Measurements from ENCODE around the gene LDLRAD3.

Gene LDLRAD3

DNA sequence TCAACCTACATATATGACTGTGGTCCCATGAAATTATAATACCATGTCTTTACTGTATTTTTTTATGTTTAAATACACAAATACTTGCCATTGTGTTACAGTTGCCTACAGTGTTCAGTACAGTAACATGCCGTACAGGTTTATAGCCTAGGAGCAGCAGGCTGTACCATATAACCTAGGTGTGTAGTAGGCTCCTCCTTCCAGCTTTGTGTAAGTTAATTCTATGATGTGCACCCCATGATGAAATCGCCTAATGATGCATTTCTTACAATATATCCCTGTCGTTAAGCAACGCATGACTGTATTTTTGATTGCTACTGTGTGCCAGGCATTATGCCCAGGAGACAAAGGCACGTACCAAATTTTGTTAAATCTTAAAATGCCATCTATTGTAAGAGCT lies 163.7 kb downstream of the LDLRAD3 start:
- Mint-ChIP-seq H3K9me3 (no peaks in the 10 kb centered on the region), H3K4me3 (no peak overlapping the region), H3K36me3 (no peaks in the 10 kb centered on the region), H3K4me1 (no peaks in the 10 kb centered on the region), H3K27me3 (no peaks in the 10 kb centered on the region), H3K27ac (no peak overlapping the region)
- ATAC-seq = no peak

DNA sequence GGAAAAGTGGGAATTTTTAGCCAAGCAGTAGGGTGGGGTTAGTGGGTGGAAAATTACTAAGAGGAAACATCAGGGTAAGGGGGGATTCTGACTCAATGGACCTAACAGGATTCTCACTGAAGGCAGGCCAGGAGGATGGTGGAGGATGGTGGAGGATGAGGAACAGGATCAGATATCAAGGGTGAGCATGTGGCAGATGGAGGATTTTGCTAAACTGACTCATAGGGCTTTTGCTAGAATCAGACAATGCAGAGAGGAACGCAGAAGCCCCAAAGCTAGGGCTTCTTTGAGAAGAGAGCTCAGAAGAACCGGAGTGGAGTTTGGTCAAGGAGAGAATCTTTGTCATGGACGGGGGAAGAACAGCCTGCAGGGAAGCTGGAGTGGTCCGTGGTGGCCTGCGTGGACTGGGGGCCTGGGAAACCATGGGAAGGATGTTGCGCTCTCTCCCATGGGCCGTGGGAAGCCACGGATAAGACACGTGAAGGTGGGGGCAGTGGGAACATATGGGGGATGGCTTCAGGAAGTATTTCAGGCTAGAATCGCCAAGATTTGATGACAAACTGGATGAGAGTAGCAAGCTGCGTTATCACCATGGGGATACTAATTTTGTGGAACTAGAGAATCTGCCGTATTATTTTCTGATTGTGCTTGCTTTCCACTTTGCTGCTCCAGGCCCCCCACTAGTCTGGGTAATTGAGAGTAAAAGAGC lies 165.2 kb downstream of the LDLRAD3 start:
- H3K27ac Mint-ChIP-seq = no peak overlapping the region
- no peaks in the 10 kb centered on the region for H3K36me3 Mint-ChIP-seq
- no peaks in the 10 kb centered on the region for H3K27me3 Mint-ChIP-seq
- H3K4me3 Mint-ChIP-seq = no peak overlapping the region
- H3K4me1 Mint-ChIP-seq = no peaks in the 10 kb centered on the region
- ATAC-seq = no peak
- H3K9me3 Mint-ChIP-seq = no peaks in the 10 kb centered on the region

DNA sequence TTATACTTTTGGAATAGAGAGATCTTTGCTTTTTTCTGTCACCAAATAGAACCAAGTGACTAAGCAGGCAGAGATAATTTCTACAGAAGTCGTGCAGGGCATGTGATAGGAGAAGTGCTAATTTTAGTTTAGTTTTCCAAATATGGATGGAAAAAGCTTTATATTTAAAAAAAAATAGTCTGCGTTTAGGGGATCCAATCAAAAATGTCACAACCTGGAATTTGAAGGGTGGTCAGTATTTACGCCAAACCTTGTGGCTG lies 165.7 kb downstream of the LDLRAD3 start:
- H3K4me1 Mint-ChIP-seq = no peaks in the 10 kb centered on the region
- H3K9me3 Mint-ChIP-seq = peaks cover under 1% of the 10 kb centered on the region
- no peak overlapping the region for H3K4me3 Mint-ChIP-seq
- H3K27ac Mint-ChIP-seq = no peak overlapping the region
- H3K27me3 Mint-ChIP-seq = no peaks in the 10 kb centered on the region
- H3K36me3 Mint-ChIP-seq = no peaks in the 10 kb centered on the region
- ATAC-seq = no peak

DNA sequence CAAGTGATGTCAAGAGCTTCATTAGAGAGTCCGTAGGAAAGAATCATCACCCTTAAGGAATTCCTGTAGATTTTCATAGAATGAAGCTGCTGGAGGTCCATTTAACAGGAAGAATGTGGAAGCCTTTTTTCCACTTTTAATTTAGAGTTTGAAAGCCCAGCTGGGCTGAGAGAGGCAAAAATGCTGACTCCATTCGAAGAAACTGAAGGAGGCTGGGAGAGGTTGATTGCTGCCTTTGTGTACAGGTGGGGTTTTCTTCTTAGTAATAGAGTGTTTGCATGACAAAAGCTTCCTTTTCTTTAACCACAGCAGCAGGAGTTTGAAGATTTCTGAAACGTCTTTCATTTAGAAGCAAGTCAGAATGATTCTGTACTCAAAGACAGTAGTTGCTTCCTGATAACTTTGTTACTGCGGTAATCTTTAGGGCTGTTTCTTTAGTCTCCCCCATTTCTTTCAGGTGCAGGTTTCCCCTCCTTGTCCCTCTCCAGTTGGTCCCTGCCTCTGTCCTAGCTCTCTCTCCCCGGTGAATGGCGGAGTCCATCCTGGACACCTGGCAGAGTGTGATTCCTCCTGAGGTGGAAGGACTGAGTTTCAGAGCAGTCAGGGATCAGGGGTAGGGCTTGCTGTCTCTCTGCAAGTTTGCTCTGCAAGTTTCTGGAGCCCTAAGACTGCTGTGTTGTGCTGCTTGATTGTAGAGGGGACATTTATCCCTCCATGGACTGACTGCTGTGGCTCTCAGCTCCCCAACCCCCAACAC lies 166.2 kb downstream of the LDLRAD3 start:
- peaks cover 5% of the 10 kb centered on the region for H3K9me3 Mint-ChIP-seq
- no peak overlapping the region for H3K4me3 Mint-ChIP-seq
- H3K27me3 Mint-ChIP-seq = no peaks in the 10 kb centered on the region
- no peaks in the 10 kb centered on the region for H3K4me1 Mint-ChIP-seq
- no peaks in the 10 kb centered on the region for H3K36me3 Mint-ChIP-seq
- peak; percentile 21 for ATAC-seq
- H3K27ac Mint-ChIP-seq = no peak overlapping the region

DNA sequence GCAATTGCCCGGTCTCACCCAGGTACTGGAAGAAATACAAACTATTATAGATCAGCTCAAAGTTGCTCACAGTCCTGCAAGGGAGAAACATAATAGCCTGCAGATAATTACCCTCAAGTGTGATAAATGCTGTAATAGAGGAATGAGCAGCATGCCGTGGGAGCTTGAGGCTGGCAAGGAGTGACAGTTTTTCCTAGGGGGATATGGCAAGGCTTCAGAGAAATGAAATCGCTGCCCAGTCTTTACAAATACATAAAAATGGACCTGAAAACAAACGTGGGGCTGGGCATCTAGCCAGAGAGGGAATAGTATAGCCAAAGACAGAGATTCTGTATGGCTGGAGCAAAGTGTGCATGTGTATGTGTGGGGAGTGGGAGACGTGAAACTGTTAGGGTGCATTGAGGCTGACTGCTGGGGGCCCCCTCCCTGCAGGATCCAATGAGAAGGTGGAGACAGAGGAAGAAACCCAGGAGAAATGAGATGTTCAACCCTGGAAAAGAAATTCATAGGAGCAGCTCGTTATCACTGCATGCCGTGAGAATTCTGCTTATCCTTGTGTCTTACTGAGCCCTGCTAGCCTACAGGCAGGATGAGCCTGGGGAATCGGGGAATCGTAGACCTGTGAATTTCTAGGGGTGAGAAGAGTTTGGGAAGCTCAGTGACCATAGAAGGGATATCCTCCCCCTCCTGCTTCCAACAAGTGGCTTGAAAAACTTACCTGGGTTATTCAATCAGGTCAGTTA lies 167.0 kb downstream of the LDLRAD3 start:
- ATAC-seq = no peak
- H3K4me1 Mint-ChIP-seq = no peaks in the 10 kb centered on the region
- H3K27ac Mint-ChIP-seq = no peak overlapping the region

DNA sequence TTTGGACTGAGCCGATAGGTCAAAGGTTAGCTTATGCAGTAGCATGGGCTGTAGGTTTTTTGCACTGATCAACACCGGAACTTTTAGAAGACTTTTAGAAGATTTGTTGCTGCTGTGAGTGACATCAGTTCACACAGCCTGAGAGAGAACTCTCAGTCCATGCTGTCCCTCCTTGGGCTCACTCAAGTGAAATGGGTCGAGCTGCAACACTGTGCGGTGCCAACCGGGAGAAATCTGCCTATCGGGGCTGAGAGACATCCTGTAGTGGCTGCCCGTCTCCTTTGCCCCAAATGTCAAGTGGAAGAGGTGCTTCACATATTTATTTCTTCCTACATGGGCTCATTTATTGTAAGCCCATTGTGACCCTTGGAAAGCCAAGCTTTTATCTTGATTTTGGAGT lies 170.2 kb downstream of the LDLRAD3 start:
- no peak overlapping the region for H3K27ac Mint-ChIP-seq
- no peaks in the 10 kb centered on the region for H3K4me1 Mint-ChIP-seq
- no peak overlapping the region for H3K4me3 Mint-ChIP-seq
- no peaks in the 10 kb centered on the region for H3K36me3 Mint-ChIP-seq
- no peaks in the 10 kb centered on the region for H3K27me3 Mint-ChIP-seq
- H3K9me3 Mint-ChIP-seq = peaks cover 5% of the 10 kb centered on the region
- no peak for ATAC-seq

More for the DNA sequence above, 167.0 kb downstream of the LDLRAD3 start:
- Mint-ChIP-seq H3K4me3 (no peak overlapping the region), H3K27me3 (no peaks in the 10 kb centered on the region), H3K36me3 (no peaks in the 10 kb centered on the region), H3K9me3 (peaks cover 5% of the 10 kb centered on the region)

DNA sequence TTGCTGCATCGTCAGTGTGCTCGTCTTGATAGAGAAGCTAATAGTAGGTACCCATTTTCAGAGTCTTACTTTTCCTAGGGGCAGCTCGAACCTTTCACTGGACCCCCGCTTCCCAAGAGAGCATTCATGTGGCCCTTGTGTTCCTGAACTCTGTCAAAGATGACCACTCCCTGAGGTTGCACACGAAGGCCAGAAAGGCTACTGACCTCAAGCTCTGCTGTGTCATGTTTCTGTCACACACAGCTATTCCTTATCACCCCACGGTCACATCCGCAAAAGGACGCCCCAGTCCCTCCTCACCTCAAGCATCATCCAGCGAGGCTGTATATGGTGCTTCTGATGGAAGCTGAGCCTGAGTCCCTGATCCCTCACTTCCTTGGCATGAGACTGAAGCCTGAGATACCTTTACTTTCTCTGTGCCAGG lies 171.5 kb downstream of the LDLRAD3 start:
- no peak overlapping the region for H3K4me3 Mint-ChIP-seq
- peaks cover 5% of the 10 kb centered on the region for H3K9me3 Mint-ChIP-seq
- no peaks in the 10 kb centered on the region for H3K36me3 Mint-ChIP-seq
- no peaks in the 10 kb centered on the region for H3K27me3 Mint-ChIP-seq
- no peaks in the 10 kb centered on the region for H3K4me1 Mint-ChIP-seq
- no peak overlapping the region for H3K27ac Mint-ChIP-seq
- no peak for ATAC-seq

DNA sequence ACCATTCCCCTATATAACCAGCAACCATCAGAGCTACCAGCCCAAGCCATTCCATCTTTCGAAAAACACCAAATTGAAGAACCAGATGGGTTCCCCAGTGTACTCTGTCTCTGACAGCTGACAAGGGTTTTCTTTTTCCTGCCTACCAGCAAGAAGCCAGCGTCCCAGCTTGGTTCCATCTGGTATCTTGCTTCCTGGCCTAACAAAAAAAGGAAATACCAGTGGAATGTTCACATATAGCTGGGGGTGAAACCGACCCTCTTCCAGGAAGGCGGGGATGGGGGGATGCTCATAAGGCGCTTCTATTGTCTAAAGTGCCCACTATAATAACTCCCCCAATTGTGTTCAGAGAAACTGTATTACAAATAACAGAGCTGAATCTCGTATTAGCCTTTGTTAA lies 172.3 kb downstream of the LDLRAD3 start:
- Mint-ChIP-seq H3K4me1 (no peaks in the 10 kb centered on the region), H3K9me3 (peaks cover 5% of the 10 kb centered on the region), H3K27ac (no peak overlapping the region), H3K4me3 (no peak overlapping the region), H3K27me3 (peaks cover 6% of the 10 kb centered on the region), H3K36me3 (no peaks in the 10 kb centered on the region)
- no peak for ATAC-seq

DNA sequence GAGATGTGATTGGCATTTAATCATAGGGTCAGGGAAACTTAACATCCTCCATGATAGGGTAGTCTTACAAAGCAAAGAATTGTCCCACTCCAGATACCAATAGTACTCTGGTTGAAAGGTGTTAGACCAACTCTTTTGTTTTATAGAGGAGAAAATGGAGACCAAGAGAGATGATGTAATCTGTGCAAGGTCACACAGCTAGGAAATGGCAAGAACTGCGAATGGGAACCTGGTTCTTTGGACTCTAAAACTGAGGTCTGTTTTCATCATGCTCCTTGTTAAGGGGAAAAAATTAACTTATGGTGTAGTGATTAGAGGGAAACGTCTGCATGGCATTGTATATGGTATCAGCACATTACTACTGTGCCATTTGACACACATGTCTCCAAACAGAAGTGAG lies 174.2 kb downstream of the LDLRAD3 start:
- Mint-ChIP-seq H3K36me3 (no peaks in the 10 kb centered on the region), H3K27me3 (peaks cover 9% of the 10 kb centered on the region), H3K4me3 (no peak overlapping the region), H3K27ac (no peak overlapping the region), H3K4me1 (no peaks in the 10 kb centered on the region), H3K9me3 (peaks cover 5% of the 10 kb centered on the region)
- no peak for ATAC-seq

DNA sequence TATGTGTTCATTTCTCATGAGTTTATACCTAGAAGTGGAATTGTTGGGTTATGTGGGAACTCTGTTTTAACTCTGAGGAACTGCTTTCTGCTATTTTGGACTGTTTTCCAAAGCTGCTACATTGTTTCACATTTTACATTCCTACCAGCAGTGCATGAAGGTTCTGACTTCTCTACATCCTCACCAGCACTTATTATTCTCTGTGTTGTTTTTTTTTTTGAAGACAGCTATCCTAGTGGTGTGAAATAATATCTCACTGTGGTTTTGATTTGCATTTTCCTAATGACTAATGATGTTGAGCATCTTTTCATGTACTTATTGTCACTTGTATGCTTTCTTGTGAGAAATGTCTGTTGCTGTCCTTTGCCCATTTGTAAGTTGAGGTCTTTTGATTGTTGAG lies 175.4 kb downstream of the LDLRAD3 start:
- Mint-ChIP-seq H3K4me1 (no peaks in the 10 kb centered on the region), H3K9me3 (peaks cover 5% of the 10 kb centered on the region), H3K4me3 (no peak overlapping the region), H3K36me3 (no peaks in the 10 kb centered on the region), H3K27ac (no peak overlapping the region), H3K27me3 (peaks cover 9% of the 10 kb centered on the region)
- ATAC-seq = no peak

DNA sequence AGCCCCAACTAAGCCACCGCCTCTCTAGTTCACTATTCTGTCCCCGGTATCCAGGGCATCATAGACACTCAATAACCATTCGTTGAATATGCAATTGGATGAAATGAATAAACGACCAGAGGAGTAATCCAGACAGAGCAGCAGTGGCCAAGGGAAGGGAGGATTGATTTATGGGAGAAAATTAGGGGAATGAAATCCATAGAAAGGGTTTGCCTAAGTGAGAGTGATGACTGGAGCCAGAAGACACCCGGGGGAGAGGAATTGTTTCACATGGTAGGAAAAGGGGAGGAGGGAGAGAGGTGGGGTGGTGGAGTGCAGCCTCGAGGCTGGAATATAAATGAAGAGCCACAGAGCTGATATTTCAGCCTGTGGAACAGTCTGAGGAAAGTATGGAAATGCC lies 177.2 kb downstream of the LDLRAD3 start:
- Mint-ChIP-seq H3K27me3 (peaks cover 22% of the 10 kb centered on the region), H3K36me3 (no peaks in the 10 kb centered on the region), H3K4me1 (no peaks in the 10 kb centered on the region), H3K27ac (no peak overlapping the region), H3K9me3 (no peaks in the 10 kb centered on the region), H3K4me3 (no peak overlapping the region)
- no peak for ATAC-seq

DNA sequence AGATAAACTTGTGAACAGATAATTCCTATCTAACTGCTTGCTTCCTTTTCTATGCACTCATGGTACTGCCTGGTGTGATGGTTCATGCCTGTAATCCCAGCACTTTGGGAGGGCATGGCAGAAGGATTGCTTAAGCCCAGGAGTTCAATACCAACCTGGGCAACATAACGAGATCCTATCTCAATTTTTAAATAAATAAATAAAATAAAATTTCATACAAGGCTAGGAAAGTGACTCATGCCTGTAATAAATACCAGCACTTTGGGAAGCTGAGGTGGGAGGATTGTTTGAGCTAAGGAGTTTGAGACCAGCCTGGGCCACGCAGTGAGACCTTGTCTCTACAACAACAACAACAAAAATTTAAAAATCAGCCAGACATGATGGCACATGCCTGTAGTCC lies 178.8 kb downstream of the LDLRAD3 start:
- peaks cover 27% of the 10 kb centered on the region for H3K27me3 Mint-ChIP-seq
- no peak for ATAC-seq
- no peaks in the 10 kb centered on the region for H3K9me3 Mint-ChIP-seq
- no peaks in the 10 kb centered on the region for H3K4me1 Mint-ChIP-seq
- no peak overlapping the region for H3K4me3 Mint-ChIP-seq
- H3K36me3 Mint-ChIP-seq = no peaks in the 10 kb centered on the region
- no peak overlapping the region for H3K27ac Mint-ChIP-seq

DNA sequence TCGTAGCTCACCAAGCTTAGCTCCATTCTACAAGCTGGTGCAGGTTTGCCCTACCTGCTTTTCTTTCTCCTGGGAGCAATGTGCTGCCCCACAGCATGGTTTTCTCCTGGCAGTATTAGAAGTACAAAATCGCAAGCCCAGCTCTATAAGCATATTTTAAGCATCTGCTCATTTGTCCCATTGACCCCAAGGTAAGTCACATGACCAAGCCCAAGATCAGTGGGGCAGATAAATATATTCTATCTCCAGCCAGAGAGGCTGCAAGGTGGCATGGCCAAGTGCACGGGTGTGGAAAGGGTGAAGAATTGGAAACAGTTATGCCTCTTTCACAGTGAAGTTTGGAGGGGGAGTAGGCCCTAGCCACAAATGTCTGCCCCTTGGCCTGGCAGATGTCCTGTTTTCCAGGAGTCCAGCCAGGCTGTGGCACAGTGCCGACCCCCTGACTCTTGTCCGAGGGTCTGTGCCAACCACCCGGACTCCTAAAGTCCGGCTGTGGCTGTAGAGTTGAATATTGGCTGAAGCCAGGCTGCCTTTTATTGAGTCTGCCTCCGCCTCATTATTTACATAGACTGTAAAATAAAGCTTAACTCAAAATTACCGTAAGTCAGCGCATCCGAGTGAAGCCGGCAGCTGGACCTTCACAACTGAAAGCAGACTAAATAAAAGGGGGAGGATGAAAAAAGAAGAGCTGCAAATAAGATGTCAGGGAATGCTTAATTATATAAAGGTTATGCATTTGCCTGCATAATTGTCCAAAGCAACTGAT lies 179.7 kb downstream of the LDLRAD3 start:
- H3K36me3 Mint-ChIP-seq = no peaks in the 10 kb centered on the region
- H3K9me3 Mint-ChIP-seq = no peaks in the 10 kb centered on the region
- no peak for ATAC-seq
- H3K27me3 Mint-ChIP-seq = peaks cover 27% of the 10 kb centered on the region
- no peaks in the 10 kb centered on the region for H3K4me1 Mint-ChIP-seq
- H3K4me3 Mint-ChIP-seq = no peak overlapping the region
- no peak overlapping the region for H3K27ac Mint-ChIP-seq

DNA sequence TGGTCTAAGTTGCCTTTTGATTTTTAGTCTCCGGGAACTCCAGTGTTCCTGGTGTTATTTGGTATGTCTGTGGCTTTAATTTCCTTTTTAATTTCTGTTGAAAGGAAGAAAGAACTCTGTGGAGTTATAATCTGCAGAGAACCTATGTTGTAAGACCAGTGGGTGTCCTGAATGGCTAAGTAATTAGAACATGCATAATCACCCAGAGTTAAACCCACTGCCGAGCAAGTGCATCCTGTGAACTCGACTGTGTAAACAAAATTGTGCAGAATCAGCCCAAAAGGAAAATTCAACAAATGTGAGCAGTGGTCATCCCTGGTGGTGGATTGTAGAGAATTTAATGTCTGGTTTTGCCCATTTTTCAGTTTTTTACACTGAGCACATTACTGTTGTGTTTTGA lies 182.8 kb downstream of the LDLRAD3 start:
- no peak for ATAC-seq
- Mint-ChIP-seq H3K4me1 (no peaks in the 10 kb centered on the region), H3K27ac (no peak overlapping the region)

DNA sequence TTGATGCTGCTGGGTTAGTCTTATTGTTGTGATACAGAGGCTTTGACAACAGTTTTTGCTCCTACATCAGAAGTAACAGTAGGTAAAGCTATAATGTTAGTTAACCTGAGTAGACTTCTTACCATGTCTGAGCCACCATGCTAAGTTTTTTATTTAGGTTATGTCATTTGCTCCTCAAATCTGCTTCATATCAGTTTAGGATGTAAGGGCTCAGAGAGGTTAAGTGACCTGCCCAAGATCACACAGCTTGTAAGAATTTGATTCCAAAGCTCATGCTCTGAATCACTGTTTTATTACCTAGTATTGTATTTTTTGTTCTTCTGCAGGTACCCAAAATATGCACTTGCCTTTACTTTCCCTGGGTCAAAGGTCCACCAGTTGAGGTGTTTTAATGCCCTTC lies 183.7 kb downstream of the LDLRAD3 start:
- Mint-ChIP-seq H3K27ac (no peak overlapping the region), H3K4me3 (no peak overlapping the region), H3K36me3 (no peaks in the 10 kb centered on the region), H3K27me3 (peaks cover 18% of the 10 kb centered on the region), H3K4me1 (no peaks in the 10 kb centered on the region), H3K9me3 (no peaks in the 10 kb centered on the region)
- ATAC-seq = no peak

More for the DNA sequence above, 182.8 kb downstream of the LDLRAD3 start:
- no peaks in the 10 kb centered on the region for H3K9me3 Mint-ChIP-seq
- H3K4me3 Mint-ChIP-seq = no peak overlapping the region
- peaks cover 18% of the 10 kb centered on the region for H3K27me3 Mint-ChIP-seq
- no peaks in the 10 kb centered on the region for H3K36me3 Mint-ChIP-seq
